ENCODE data around the gene MYRIP.
"Not testable (repeated sequence)": the region's sequence is repeated elsewhere in the genome, so short reads cannot be mapped to it uniquely, and the experiment has no call there.

Gene MYRIP

GRCh38 chr3:39765575-39765974, 43.8 kb upstream of the MYRIP start:
- Histone ChIP-seq H3K27ac (no peak overlapping the region), H3K4me1 (peaks cover 5% of the 10 kb centered on the region), H3K79me2 (no peaks in the 10 kb centered on the region), H3K9ac (no peak overlapping the region), H3K36me3 (ENCODE audit: control insufficient read depth, insufficient read depth, low read length) (no peaks in the 10 kb centered on the region), H3K9me3 (ENCODE audit: control insufficient read depth, low read length) (no peaks in the 10 kb centered on the region), H3K4me2 (ENCODE audit: low read length) (no peak overlapping the region), H3K27me3 (ENCODE audit: control insufficient read depth, insufficient read depth, low read length) (no peaks in the 10 kb centered on the region), H2AFZ (no peak overlapping the region), H3K4me3 (ENCODE audit: low read depth, low read length) (no peak overlapping the region)
- TF ChIP-seq, protein P1, sequence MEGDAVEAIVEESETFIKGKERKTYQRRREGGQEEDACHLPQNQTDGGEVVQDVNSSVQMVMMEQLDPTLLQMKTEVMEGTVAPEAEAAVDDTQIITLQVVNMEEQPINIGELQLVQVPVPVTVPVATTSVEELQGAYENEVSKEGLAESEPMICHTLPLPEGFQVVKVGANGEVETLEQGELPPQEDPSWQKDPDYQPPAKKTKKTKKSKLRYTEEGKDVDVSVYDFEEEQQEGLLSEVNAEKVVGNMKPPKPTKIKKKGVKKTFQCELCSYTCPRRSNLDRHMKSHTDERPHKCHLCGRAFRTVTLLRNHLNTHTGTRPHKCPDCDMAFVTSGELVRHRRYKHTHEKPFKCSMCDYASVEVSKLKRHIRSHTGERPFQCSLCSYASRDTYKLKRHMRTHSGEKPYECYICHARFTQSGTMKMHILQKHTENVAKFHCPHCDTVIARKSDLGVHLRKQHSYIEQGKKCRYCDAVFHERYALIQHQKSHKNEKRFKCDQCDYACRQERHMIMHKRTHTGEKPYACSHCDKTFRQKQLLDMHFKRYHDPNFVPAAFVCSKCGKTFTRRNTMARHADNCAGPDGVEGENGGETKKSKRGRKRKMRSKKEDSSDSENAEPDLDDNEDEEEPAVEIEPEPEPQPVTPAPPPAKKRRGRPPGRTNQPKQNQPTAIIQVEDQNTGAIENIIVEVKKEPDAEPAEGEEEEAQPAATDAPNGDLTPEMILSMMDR (IDR thresholded peaks at IDR 0.05) = no peak

DNA sequence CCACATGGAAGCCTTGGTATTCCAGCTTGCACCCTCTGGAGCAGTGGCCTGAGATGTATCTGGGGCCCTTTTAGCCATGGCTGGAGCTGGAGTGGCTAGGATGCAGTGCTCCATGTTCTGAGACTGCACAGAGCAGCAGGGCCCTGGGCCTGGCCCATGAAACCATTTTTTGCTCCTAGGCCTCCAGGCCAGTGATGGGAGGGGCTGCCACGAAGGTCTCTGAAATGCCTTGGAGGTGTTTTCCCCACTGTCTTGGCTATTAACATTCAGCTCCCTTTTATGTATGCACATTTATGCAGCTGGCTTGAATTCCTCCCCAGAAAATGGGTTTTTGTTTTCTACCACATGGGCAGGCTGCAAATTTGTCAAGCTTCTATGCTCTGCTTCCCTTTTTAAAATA, 43.0 kb upstream of the MYRIP start:
- Histone ChIP-seq H3K9ac (no peak overlapping the region), H3K4me2 (ENCODE audit: low read length) (no peak overlapping the region), H3K27ac (no peak overlapping the region), H3K4me1 (peaks cover 5% of the 10 kb centered on the region), H3K36me3 (ENCODE audit: control insufficient read depth, insufficient read depth, low read length) (no peaks in the 10 kb centered on the region), H3K4me3 (ENCODE audit: low read depth, low read length) (no peak overlapping the region), H3K27me3 (ENCODE audit: control insufficient read depth, insufficient read depth, low read length) (no peaks in the 10 kb centered on the region), H3K9me3 (ENCODE audit: control insufficient read depth, low read length) (no peaks in the 10 kb centered on the region), H2AFZ (no peak overlapping the region), H3K79me2 (no peaks in the 10 kb centered on the region)
- TF ChIP-seq, protein P1 (IDR thresholded peaks at IDR 0.05) = no peak

DNA sequence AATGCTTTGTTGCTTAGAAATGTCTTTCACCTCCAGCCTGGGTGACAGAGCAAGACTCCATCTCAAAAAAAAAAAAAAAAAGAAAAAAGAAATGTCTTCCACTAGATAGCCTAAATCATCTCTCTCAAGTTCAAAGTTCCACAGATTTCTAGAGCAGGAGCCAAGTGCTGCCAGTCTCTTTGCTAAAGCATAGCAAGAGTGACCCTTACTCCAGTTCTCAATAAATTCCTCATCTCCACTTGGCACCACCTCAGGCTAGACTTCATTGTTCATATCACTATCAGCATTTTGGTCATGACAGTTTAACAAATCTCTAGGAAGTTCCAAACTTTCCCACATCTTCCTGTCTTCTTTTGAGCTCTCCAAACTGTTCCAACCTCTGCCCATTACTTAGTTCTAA, 42.5 kb upstream of the MYRIP start:
- H3K4me2 ChIP-seq (ENCODE audit: low read length); H3K79me2 ChIP-seq; H3K4me1 ChIP-seq; H3K9me3 ChIP-seq (ENCODE audit: control insufficient read depth, low read length); H3K4me3 ChIP-seq (ENCODE audit: low read depth, low read length); H2AFZ ChIP-seq; H3K9ac ChIP-seq; H3K27me3 ChIP-seq (ENCODE audit: control insufficient read depth, insufficient read depth, low read length); H3K27ac ChIP-seq; H3K36me3 ChIP-seq (ENCODE audit: control insufficient read depth, insufficient read depth, low read length): not testable (repeated sequence)

GRCh38 chr3:39778168-39778567, 31.2 kb upstream of the MYRIP start:
- H3K36me3 ChIP-seq (ENCODE audit: control insufficient read depth, insufficient read depth, low read length); H3K4me2 ChIP-seq (ENCODE audit: low read length); H3K4me1 ChIP-seq; H3K79me2 ChIP-seq; H3K27ac ChIP-seq; H3K9ac ChIP-seq; H2AFZ ChIP-seq; H3K27me3 ChIP-seq (ENCODE audit: control insufficient read depth, insufficient read depth, low read length); H3K9me3 ChIP-seq (ENCODE audit: control insufficient read depth, low read length); H3K4me3 ChIP-seq (ENCODE audit: low read depth, low read length): not testable (repeated sequence)

DNA sequence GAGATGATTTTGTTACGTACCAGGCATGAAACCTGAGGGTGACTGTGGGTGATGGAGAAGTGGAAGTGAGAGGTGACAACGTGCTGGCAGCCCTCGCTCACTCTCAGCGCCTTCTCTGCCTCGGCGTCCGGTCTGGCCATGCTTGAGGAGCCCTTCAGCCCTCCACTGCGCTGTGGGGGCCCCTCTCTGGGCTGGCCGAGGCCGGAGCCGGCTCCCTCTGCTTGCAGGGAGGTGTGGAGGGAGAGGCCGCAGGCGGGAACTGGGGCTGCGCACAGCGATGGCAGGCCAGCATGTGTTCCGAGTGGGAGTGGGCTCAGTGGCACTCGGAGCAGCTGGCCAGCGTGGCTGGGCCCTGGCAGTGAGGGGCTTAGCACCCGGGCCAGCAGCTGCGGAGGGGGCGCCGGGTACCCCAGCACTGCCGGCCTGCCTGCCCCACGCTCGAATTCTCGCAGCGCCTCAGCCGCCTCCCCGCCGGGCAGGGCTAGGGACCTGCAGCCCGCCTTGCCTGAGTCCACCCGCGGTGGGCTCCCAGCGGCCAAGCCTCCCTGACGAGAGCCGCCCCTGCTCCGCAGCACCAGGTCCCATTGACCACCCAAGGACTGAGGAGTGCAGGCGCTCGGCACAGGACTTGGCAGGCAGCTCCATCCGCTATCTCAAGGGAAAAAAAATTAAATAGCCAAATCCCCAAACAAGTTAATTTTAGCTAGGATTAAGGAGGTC, 29.7 kb upstream of the MYRIP start:
- Histone ChIP-seq H3K4me1 (no peaks in the 10 kb centered on the region), H2AFZ (no peak overlapping the region), H3K36me3 (ENCODE audit: control insufficient read depth, insufficient read depth, low read length) (no peaks in the 10 kb centered on the region), H3K9ac (no peak overlapping the region), H3K9me3 (ENCODE audit: control insufficient read depth, low read length) (no peaks in the 10 kb centered on the region), H3K79me2 (no peaks in the 10 kb centered on the region), H3K4me2 (ENCODE audit: low read length) (no peak overlapping the region), H3K27ac (no peak overlapping the region), H3K27me3 (ENCODE audit: control insufficient read depth, insufficient read depth, low read length) (no peaks in the 10 kb centered on the region), H3K4me3 (ENCODE audit: low read depth, low read length) (no peak overlapping the region)
- TF ChIP-seq, protein P1 (IDR thresholded peaks at IDR 0.05) = no peak

DNA sequence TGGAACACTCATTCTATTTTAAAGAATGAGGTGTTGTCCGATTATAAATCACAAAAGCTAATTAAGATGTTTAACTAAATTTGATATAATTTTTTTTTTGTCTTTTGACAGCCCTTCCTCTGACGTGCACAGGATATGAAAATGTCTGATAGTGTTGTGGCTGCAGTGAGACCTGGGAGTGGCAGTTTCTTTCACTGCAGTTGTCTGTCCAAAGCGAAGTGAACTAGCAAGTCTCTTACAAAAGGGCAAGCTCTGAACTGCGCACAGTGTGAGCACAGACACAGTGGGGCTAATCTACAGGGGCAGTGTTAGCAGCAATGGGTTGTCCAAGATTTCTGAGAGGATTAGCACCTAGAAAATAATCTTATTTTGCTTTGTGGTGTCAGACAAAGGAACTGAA, 29.1 kb upstream of the MYRIP start:
- H3K9ac ChIP-seq = no peak overlapping the region
- TF ChIP-seq, protein P1 (IDR thresholded peaks at IDR 0.05) = no peak
- no peaks in the 10 kb centered on the region for H3K27me3 ChIP-seq (ENCODE audit: control insufficient read depth, insufficient read depth, low read length)
- H3K79me2 ChIP-seq = no peaks in the 10 kb centered on the region
- H3K27ac ChIP-seq = no peak overlapping the region
- H3K4me2 ChIP-seq (ENCODE audit: low read length) = no peak overlapping the region
- H2AFZ ChIP-seq = no peak overlapping the region
- H3K9me3 ChIP-seq (ENCODE audit: control insufficient read depth, low read length) = no peaks in the 10 kb centered on the region
- no peaks in the 10 kb centered on the region for H3K36me3 ChIP-seq (ENCODE audit: control insufficient read depth, insufficient read depth, low read length)
- no peaks in the 10 kb centered on the region for H3K4me1 ChIP-seq
- H3K4me3 ChIP-seq (ENCODE audit: low read depth, low read length) = no peak overlapping the region
